Activated T-helper 1 cell treated with Interleukin-2 at 50 U/mL for 16 hours (primary cell): Measurements from ENCODE around the gene CNIH2.

ENCODE experiments used
- DNase-seq: peaks from one replicate; pipeline ENCODE4 v3.0.0-alpha.2; 2020; ENCODE audit warnings: low read depth

Gene CNIH2

GRCh38 chr11:66331542-66332370 lies 53.8 kb downstream of the CNIH2 start:
- no peak for DNase-seq

GRCh38 chr11:66332371-66333219 lies 54.6 kb downstream of the CNIH2 start:
- DNase-seq = no peak

GRCh38 chr11:66333220-66333877 lies 55.4 kb downstream of the CNIH2 start:
- no peak for DNase-seq
